HG03045 (cell line): Measurements from ENCODE around the gene UBR3.
"Not testable (repeated sequence)": the region's sequence is repeated elsewhere in the genome, so short reads cannot be mapped to it uniquely, and the experiment has no call there.

Experiments used
- ATAC-seq: cut with Tn5 transposase; IDR thresholded peaks from one replicate; pipeline ENCODE4 v1.9.1; 2021; ENCODE audit warnings: mild to moderate bottlenecking, moderate library complexity; ENCODE audit not compliant: unreplicated experiment

UBR3 gene, protein sequence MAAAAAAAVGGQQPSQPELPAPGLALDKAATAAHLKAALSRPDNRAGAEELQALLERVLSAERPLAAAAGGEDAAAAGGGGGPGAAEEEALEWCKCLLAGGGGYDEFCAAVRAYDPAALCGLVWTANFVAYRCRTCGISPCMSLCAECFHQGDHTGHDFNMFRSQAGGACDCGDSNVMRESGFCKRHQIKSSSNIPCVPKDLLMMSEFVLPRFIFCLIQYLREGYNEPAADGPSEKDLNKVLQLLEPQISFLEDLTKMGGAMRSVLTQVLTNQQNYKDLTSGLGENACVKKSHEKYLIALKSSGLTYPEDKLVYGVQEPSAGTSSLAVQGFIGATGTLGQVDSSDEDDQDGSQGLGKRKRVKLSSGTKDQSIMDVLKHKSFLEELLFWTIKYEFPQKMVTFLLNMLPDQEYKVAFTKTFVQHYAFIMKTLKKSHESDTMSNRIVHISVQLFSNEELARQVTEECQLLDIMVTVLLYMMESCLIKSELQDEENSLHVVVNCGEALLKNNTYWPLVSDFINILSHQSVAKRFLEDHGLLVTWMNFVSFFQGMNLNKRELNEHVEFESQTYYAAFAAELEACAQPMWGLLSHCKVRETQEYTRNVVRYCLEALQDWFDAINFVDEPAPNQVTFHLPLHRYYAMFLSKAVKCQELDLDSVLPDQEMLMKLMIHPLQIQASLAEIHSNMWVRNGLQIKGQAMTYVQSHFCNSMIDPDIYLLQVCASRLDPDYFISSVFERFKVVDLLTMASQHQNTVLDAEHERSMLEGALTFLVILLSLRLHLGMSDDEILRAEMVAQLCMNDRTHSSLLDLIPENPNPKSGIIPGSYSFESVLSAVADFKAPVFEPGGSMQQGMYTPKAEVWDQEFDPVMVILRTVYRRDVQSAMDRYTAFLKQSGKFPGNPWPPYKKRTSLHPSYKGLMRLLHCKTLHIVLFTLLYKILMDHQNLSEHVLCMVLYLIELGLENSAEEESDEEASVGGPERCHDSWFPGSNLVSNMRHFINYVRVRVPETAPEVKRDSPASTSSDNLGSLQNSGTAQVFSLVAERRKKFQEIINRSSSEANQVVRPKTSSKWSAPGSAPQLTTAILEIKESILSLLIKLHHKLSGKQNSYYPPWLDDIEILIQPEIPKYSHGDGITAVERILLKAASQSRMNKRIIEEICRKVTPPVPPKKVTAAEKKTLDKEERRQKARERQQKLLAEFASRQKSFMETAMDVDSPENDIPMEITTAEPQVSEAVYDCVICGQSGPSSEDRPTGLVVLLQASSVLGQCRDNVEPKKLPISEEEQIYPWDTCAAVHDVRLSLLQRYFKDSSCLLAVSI (N-terminal part only)

DNA sequence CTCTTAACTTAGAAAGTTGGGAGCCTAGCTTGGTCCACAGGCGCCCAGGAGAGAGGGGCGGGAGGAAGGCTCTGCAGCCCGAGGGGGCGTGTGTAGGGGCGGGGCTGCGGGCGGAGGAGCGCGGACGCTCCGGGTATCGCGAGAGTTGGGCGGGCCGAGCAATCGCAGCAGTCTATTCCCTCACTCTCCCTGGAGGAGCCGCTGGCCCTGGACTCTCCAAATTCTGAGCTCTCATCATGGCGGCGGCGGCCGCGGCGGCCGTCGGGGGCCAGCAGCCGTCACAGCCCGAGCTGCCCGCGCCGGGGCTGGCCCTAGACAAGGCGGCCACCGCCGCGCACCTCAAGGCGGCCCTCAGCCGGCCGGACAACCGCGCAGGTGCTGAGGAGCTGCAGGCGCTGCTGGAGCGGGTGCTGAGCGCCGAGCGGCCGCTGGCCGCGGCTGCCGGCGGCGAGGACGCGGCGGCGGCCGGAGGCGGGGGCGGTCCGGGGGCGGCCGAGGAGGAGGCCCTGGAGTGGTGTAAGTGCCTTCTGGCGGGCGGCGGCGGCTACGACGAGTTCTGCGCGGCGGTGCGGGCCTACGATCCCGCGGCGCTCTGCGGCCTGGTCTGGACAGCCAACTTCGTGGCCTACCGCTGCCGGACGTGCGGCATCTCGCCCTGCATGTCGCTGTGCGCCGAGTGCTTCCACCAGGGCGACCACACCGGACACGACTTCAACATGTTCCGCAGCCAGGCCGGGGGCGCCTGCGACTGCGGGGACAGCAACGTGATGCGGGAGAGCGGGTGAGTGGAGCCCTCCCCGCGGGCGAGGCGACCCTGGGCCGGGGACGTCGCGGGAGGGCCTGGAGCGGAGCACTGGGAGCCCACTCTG lies at the start of gene UBR3:
Gene UBR3 (plus strand): TSS at position 183 of the 869 bp plus-strand sequence. CDS start 54 bp downstream, at position 237.
- peak; percentile 86 for ATAC-seq

DNA sequence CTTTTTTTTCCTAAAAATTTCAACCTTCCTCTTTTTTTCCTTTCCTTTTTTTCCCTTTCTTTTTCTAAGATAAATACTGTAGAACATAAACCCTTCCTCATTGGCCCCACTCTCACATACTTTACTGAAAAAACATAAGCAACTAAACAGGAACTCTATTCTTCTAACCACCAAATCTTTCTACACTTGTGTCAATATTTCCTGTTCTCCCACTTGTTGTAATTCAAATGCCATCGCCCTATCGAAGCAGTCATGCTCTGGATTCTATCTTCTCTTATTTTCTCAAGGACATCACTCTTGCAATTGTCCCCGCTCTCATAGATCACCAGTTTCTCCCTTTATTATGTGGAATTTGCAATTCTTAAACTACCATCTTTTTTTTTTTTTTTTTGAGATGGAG lies 48.8 kb upstream of the UBR3 start:
- ATAC-seq = no peak

DNA sequence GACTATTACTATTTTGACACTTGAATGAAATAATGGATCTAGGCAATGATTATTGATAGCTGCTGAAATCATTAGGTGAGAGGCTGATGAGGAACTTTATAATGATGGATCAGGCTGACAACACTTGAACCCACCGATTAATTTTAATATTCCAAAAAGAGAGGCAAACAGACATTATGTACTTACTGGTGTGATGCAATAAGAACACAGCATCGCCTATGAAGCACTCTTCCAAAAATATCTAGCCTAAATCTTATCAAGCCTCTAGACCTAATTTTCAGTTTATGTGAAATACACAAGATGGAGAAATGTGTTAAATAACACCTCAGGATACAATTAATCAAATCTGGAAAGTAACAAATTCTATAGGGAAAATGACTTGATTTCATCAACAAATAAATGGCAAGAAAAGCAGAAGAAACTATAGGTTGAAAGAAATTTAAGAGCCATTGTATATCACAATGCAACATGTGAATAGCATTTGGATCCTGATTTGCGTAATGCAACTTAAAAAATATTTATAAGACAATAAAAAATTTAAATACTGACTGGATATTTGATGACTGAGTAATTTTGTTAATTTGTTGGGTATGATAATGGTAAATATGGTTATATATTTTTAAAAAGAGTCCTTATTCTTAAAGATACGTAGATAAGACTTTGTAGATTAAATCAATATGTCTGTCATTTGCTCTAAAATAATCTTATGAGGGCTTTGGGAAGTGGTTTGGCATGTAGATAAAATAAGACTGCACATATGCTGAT lies 45.8 kb upstream of the UBR3 start:
- no peak for ATAC-seq

DNA sequence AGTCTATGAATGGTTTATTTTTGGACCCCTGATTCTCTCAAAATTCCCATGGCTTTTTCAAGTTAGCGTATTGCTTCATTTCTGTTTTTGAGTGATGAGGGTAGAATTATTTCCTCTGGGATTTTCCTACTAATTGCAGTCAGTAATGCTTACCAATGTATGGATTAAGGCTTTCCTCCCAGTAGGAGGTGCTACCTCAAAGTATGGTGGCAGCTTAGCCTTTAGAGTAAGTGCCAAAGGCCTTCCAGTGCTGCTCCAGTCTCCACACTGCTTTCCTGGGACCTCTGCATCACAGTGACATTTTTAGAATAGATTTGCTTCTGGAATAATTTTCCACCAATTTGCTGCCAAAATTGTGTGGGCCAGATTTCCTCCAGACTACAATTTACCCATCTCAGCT lies 44.7 kb upstream of the UBR3 start:
- no peak for ATAC-seq

DNA sequence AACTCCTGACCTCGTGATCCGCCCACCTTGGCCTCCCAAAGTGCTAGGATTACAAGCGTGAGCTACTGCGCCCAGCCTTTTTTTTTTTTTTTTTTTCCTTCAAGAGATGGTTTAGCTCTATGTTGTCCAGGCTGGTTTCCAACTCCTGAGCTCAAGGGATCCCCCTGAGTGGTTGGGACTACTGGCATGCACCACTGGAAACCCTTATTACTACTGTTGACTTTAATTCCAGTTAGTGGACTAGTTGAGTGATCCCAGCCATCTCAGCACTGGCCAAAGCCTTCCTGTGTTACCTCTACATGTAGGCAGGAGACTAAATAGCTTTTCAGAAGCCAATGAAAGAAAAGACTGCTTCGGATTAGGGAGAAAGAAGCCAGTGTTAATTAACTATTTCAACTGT lies 36.7 kb upstream of the UBR3 start:
- ATAC-seq = no peak

DNA sequence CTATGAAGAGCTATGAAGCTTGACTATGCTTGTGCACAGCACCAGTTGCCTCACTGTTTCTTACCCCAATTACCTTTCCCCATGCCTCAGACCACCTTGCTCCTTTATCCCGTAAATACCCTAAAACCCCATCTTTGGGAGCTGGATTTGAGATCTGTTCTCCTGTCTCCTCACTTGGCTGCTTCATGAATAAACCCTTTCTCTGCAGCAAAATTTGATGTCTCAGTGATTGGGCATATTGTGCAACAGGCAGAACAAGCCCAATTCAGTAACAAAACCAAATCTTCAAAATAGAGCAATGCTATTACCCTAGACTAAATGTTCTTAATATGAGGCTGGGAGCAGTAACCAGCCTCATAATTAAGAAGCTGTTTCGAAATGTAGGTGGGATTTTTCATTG lies 32.1 kb upstream of the UBR3 start:
- no peak for ATAC-seq

DNA sequence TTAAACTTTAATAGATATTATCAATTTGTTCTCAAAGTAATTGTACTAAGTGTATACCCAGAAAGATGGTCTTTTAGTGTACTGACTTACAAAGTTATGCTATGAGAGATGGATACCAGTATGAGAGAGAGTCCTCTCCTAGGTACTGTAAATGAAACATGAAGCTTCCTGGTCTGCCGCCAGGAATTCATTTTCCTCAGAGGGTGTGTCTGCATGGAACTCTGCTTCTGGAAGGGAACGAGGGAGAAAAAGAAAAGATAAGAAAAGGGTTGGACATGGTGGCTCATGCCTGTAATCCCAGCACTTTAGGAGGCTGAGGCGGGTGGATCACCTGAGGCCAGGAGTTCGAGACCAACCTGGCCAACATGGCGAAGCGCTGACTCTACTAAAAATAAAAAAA lies 30.8 kb upstream of the UBR3 start:
- ATAC-seq = no peak

DNA sequence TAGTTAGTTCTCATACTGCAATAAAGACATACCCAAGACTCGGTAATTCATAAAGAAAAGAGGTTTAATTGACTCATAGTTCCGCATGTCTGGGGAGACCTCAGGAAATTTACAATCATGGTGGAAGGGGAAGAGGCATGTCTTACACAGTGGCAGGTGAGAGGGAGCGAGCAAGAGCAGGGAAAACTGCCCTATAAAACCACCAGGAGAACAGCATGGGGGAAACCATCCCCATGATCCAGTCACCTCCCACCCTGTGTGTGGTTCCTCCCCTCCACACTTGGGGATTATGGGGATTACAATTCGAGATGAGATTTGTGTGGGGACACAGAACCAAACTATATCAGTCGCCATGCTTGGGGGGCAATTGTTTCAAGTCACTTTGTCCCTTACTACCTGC lies 29.7 kb upstream of the UBR3 start:
- no peak for ATAC-seq

DNA sequence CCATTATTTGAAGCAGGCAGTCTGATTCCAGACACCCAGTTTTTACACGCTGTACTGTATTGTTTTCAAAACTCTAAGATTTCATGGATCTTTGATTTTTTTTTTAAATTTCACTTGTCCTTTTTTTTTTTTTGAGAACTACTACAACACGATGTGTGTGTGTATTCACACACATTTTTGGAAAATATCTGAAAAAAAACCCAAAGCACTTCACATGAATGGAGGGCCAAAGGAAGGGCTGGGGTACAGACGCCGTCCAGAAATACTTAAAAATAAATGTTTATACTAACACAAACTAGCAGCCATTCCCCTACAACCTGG lies 28.9 kb upstream of the UBR3 start:
- ATAC-seq = no peak

DNA sequence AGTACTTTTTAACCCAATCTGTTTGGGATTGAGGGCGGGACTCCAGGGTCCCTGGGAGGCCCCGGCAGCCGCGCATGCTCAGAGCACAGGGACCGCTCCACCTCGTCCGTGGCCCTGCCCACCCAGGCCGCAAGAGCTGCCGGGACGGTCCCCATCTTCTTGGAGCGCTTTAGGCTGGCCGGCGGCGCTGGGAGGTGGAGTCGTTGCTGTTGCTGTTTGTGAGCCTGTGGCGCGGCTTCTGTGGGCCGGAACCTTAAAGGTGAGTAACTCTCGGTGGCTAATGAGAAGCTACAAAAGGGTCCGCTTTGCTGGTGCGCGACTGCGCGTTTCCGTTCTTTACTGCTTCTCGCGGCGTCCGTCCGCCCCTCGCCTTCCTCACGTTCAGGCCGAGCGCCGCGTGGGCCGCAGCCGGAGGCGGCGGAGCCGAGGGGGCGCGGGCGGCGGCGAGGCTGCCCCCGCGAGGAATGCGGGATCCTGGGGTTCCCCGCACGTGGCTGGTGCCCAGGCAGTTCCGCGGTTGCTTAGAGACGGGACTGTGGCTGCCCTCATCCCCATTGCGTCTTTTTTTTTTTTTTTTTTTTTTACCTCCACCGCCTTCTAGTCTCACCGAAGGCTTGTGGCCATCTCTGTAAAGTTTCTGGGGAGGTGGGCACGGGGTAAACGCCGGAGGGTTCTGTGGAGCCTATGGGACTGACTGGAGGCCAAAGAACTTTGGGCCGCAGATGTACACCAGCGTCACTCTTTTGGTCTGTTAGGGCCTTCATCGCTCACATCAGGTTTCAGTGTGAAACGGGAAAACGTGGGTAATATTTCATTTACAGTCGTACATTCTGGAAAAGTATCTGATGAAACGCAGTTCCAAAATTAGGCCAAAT lies 28.3 kb upstream of the UBR3 start, which contains the start of gene SSB:
Gene SSB (plus strand): TSS at position 154 of the 875 bp plus-strand sequence. CDS start 2,090 bp downstream, outside the sequence.
- peak; percentile 99 for ATAC-seq

DNA sequence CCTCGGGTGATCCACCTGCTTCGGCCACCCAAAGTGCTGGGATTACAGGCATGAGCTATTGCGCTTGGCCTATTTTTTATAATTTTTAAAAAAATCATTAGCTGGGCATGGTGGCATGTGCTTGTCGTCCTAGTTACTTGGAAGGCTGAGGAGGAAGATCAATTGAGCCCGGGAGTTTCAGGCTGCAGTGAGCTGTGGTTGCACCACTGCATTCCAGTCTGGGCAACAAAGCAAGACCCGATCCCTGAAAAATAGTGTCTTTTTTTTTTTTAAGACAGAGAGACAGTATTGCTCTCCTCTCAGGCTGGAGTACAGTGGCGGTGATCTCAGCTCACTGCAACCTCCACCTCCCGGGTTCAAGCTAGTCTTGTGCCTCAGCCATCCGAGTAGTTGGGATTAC lies 23.8 kb upstream of the UBR3 start:
- no peak for ATAC-seq

DNA sequence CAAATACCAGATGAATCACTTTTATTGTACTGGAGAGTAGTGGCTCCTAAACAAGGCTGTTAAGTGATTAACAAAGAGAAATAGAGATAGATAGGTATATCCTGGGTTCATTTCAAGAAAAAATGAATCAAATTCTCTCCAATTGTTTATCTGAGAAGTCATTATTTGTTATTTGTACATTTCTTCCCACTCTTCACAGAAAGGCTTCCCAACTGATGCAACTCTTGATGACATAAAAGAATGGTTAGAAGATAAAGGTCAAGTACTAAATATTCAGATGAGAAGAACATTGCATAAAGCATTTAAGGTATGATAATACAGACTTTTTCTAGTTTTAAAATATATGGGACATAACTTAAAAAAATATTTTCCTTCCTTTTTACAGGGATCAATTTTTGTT lies 20.7 kb upstream of the UBR3 start:
- no peak for ATAC-seq

DNA sequence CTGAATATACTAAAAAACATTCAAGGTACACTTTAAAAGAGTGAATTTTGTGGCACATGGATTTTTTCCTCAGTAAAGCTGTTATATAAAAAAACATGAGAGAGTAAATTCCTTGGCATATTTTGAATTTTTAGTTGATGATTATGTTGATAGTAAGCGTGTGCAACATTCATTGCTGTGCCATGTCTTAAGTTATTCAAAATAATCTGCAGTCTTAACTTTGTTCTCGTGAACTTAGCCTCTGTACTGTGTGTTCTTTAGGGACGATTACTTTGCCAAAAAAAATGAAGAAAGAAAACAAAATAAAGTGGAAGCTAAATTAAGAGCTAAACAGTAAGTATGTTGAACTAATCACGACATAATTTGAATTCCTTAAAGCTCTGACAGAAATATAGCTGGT lies 19.0 kb upstream of the UBR3 start:
- no peak for ATAC-seq

DNA sequence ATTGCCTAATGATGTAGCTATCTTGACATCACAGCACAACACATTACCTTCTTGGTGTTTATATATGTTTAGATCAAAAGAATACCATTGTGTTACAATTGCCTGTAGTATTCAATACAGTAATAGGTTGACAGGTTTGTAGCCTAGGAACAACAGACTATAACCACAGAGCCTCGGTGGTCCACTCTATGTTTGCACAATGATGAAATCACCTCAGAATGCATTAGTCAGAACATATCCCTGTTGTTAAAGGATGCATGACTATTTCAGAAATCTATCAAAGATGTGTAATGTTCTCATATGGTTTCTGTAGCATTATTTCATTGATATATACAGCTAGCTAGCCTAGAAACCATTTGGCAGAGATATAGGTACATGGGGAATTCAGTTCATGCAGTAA lies 11.4 kb upstream of the UBR3 start:
- ATAC-seq = no peak

DNA sequence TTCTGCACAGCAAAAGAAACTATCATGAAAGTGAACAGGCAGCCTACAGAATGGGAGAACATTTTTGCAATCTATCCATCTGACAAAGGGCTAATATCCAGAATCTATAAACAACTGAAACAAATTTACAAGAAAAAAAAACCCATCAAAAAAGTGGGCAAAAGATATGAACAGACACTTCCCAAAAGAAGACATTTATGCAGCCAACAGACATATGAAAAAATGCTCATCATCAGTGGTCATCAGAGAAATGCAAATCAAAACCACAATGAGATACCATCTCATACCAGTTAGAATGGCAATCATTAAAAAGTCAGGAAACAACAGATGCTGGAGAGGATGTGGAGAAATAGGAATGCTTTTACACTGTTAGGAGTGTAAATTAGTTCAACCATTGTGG lies 10.3 kb upstream of the UBR3 start:
- ATAC-seq = not testable (repeated sequence)

DNA sequence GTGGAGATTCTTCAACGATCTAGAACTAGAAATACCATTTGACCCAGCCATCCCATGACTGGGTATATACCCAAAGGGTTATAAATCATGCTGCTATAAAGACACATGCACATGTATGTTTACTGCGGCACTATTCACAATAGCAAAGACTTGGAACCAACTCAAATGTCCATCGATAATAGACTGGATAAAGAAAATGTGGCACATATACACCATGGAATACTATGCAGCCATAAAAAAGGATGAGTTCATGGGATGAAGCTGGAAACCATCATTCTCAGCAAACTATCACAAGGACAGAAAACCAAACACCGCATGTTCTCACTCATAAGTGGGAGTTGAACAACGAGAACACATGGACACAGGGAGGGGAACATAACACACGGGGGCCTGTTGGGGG lies 9.9 kb upstream of the UBR3 start:
- not testable (repeated sequence) for ATAC-seq

DNA sequence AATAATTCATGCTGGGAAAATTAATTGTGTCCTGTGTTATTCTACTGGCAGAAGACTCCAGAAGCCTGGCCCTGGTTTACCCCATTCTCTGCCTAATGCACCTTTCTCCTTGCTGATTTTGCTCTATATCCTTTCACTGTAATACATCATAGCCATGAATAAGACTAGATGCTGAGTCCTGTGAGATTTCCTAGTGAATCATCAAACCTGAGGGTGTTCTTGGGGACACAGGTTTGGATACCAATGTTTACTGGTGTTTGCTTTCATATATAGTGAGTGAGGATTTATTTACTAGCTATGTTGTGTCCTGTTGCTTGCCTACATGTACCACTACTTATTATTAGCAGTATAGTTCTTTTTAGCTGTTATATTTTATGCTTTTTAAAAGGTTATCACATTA lies 9.0 kb upstream of the UBR3 start:
- ATAC-seq = no peak

DNA sequence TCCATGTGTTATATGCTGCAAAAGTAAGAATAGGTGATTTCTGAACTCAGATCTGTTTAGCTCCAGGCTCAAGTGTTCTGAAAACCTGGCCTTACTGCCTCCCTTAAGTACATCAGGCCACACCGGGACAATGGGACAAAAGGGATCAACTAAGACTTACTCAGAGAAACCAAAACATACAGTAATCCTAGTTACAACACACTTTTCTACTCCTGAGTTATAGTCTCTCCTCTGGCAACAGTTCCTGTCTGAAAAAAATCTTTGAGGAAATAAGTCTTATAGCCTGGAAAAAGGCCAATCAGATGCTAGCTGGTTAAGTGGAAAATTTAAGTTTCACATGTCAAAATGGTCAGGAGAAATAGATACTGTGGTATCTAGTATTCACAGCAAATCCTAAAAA lies 8.1 kb upstream of the UBR3 start:
- no peak for ATAC-seq

DNA sequence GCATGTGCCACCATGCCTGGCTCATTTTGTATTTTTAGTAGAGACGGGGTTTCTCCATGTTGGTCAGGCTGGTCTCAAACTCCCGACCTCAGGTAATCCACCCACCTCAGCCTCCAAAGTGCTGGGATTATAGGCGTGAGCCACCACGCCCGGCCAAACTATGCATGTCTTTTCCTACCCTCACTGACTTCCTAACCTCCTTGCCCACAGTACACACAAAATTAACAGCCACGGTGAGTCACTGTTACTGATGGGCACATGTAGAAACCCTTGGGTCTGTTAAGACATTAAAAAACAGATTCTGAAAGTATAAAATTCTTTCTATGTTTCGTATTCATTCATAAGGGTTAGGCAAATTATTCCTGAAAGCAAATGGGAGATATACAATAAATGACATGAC lies 7.2 kb upstream of the UBR3 start:
- ATAC-seq = not testable (repeated sequence)
